Limb (tissue), 2 donors: ENCODE data around the gene MFNG.

ENCODE experiments used
- DNase-seq, 2 donors: peaks; one replicate each; pipeline ENCODE4 v3.0.0-alpha.2; 2016; ENCODE audit errors: extremely low spot score in 2 of 2

MFNG gene

GRCh38 chr22:37511395-37512104, 25.4 kb upstream of the MFNG start:
- DNase-seq: no peak

GRCh38 chr22:37510091-37510490, 23.9 kb upstream of the MFNG start:
- no peak for DNase-seq

GRCh38 chr22:37509059-37509860, 23.1 kb upstream of the MFNG start:
- no peak for DNase-seq

GRCh38 chr22:37508431-37508992, 22.3 kb upstream of the MFNG start:
- DNase-seq: no peak

GRCh38 chr22:37507731-37508130, 21.5 kb upstream of the MFNG start:
- no peak for DNase-seq

- no peak for DNase-seq
These were observed 19.8 kb upstream of the MFNG start for GRCh38 chr22:37505989-37506388.

- DNase-seq: no peak
These were observed 19.4 kb upstream of the MFNG start for GRCh38 chr22:37505565-37505964.

- DNase-seq: no peak
These were observed 18.8 kb upstream of the MFNG start for GRCh38 chr22:37504964-37505363.

GRCh38 chr22:37503850-37504249, 17.7 kb upstream of the MFNG start:
- DNase-seq: no peak

- DNase-seq: no peak
These were observed 17.0 kb upstream of the MFNG start for GRCh38 chr22:37503183-37503683.

- no peak for DNase-seq
These were observed 16.4 kb upstream of the MFNG start for GRCh38 chr22:37502342-37503182.

- DNase-seq: peak in 1 of 2 donors; percentile 75
These were observed 15.6 kb upstream of the MFNG start for GRCh38 chr22:37501610-37502341.

- DNase-seq: no peak
These were observed 14.8 kb upstream of the MFNG start for GRCh38 chr22:37500745-37501609.

GRCh38 chr22:37499789-37500540, 13.8 kb upstream of the MFNG start:
- no peak for DNase-seq

GRCh38 chr22:37499027-37499707, 13.0 kb upstream of the MFNG start:
- no peak for DNase-seq

- no peak for DNase-seq
These were observed 12.2 kb upstream of the MFNG start for GRCh38 chr22:37498289-37498909.

GRCh38 chr22:37497062-37497599, 10.9 kb upstream of the MFNG start:
- no peak for DNase-seq

GRCh38 chr22:37496651-37497050, 10.5 kb upstream of the MFNG start:
- DNase-seq: no peak
